Right lobe of liver (tissue), 6 donors: ENCODE results near the gene MUC4. TPM values are rescaled to one million over a fixed set of nuclear protein-coding genes. Genes with fewer than 3 reads are reported as not detected.

Source experiments
- ATAC-seq, 4 donors: fragments of 200-7000 bp; cut with Tn5 transposase; one replicate each; pipeline ENCODE4 v1.9.1; 2020; ENCODE audit warnings: mild to moderate bottlenecking in 4 of 4, moderate library complexity in 4 of 4
- DNase-seq, 3 donors: peaks; one replicate each; pipeline ENCODE4 v3.0.0-alpha.2; 2020
- H3K27ac ChIP-seq, 3 donors: fragments of 200-600 bp; one replicate each; pipeline ENCODE4 v1.8.0; 2022
- H3K27me3 ChIP-seq, 2 donors: fragments of 200-600 bp; one replicate each; pipeline ENCODE4 v1.8.0; 2022
- H3K36me3 ChIP-seq, 4 donors: fragments of 200-600 bp; sonication (generic) in 1 of 4; one replicate each; pipeline versions ENCODE4 v1.5.1 to v1.8.0; 2017 to 2022; ENCODE audit warnings: control low read depth in 1 of 4
- H3K4me1 ChIP-seq, 4 donors: fragments of 200-600 bp; sonication (generic) in 1 of 4; one replicate each; pipeline versions ENCODE4 v1.5.1 to v1.8.0; 2017 to 2022; ENCODE audit warnings: control low read depth in 1 of 4
- H3K4me3 ChIP-seq, 3 donors: fragments of 200-600 bp; one replicate each; pipeline ENCODE4 v1.8.0; 2022
- H3K9me3 ChIP-seq, 4 donors: fragments of 200-600 bp; sonication (generic) in 1 of 4; one replicate each; pipeline versions ENCODE4 v1.5.1 to v1.8.0; 2017 to 2022; ENCODE audit warnings: control low read depth in 1 of 4
- CTCF ChIP-seq, 4 donors: fragments of 200-600 bp in 3 of 4; fragments of 450-650 bp in 1 of 4; IDR thresholded peaks; one replicate each; pipeline versions ENCODE4 v1.5.1 to v1.8.0; 2016 to 2022; ENCODE audit warnings: antibody characterized with exemption in 4 of 4, mild to moderate bottlenecking in 2 of 4
- POLR2A ChIP-seq: fragments of 450-650 bp; IDR thresholded peaks from one replicate; pipeline ENCODE4 v1.6.1; 2017; ENCODE audit warnings: antibody characterized with exemption, mild to moderate bottlenecking
- WGBS: methylation state at CpG from one replicate; pipeline ENCODE4 v1.1.6; 2018; ENCODE audit warnings: low coverage, low lambda C conversion rate; ENCODE audit not compliant: insufficient coverage; ENCODE audit errors: missing lambda C conversion rate; 5-methylcytosine and 5-hydroxymethylcytosine counted together
- intact Hi-C, 2 donors: fragments of 100-400 bp; cut with DNase I; formaldehyde crosslinking; loops; one replicate each; pipeline versions ENCODE4 v1.11.2 to v1.14.1; 2022
- total RNA-seq, 6 experiments: library from RNA; depleted of rRNA in 2 of 6; stranded (reverse); fragments of >200 nt in 2 of 6; fragmentation: NEBNext Ultra II Directional in 3 of 6; extraction: Animal tissue kit (Norgen Biotek cat#: 25700) in 3 of 6; gene quantifications; one replicate each; pipeline versions ENCODE4 v1.1.0 to v1.2.4, GENCODE V29; 2016 to 2023
- donor health status: DM: no; HTN: yes; CAD: no.
- donor health status: DM: no; HTN: no; CAD: no.
- donor health status: DM: no; HTN: no; CAD: no.
- donor health status: DM: no; HTN: yes; CAD: no.
- donor health status: DM: no; HTN: yes; CAD: no.

MUC4 gene
- total RNA-seq, 6 experiments from 2014 or later = 0.07 to 0.20 TPM; not detected in 4

GRCh38 chr3:195853036-195853435 is 41.3 kb upstream of the MUC4 start:
- peak overlapping the region; percentile 51 to 71 (median 66) for H3K27ac ChIP-seq
- no peak for DNase-seq
- peaks cover 0 to 23% (median 9%) of the 10 kb centered on the region in 4 donors for H3K4me1 ChIP-seq
- no peaks in the 10 kb centered on the region for H3K36me3 ChIP-seq
- no peak overlapping the region for H3K4me3 ChIP-seq
- TF ChIP-seq POLR2A (no peak), CTCF (IDR thresholded peaks at IDR 0.05) (no peak)
- 93% methylated on average over 2 of the region's 20 CpGs for WGBS
- no peaks in the 10 kb centered on the region for H3K27me3 ChIP-seq
- intact Hi-C loops = no loop called here
- no peak for ATAC-seq
- H3K9me3 ChIP-seq = no peaks in the 10 kb centered on the region

GRCh38 chr3:195850857-195851543 is 39.3 kb upstream of the MUC4 start:
- peak overlapping the region in 1 of 3 donors; percentile 13 for H3K4me3 ChIP-seq
- TF ChIP-seq POLR2A (no peak), CTCF (IDR thresholded peaks at IDR 0.05) (peak; percentile 100)
- H3K27me3 ChIP-seq = no peaks in the 10 kb centered on the region
- ATAC-seq (peak; percentile 79 to 90 (median 85)), DNase-seq (peak; percentile 77 to 90 (median 80))
- peaks cover 0 to 31% (median 9%) of the 10 kb centered on the region in 4 donors for H3K4me1 ChIP-seq
- H3K9me3 ChIP-seq = no peaks in the 10 kb centered on the region
- 13% methylated on average over 23 of the region's 31 CpGs for WGBS
- H3K36me3 ChIP-seq = no peaks in the 10 kb centered on the region
- H3K27ac ChIP-seq = peak overlapping the region in 2 of 3 donors; percentile 66 to 71
- intact Hi-C loops = no loop called here

GRCh38 chr3:195849322-195850074 is 37.8 kb upstream of the MUC4 start:
- peaks cover 0 to 31% (median 9%) of the 10 kb centered on the region in 4 donors for H3K4me1 ChIP-seq
- H3K27ac ChIP-seq = no peak overlapping the region
- H3K36me3 ChIP-seq = no peaks in the 10 kb centered on the region
- peak in 1 of 3 donors; percentile 62 for DNase-seq
- H3K4me3 ChIP-seq = no peak overlapping the region
- WGBS = 90% methylated on average over 5 of the region's 53 CpGs
- no peaks in the 10 kb centered on the region for H3K27me3 ChIP-seq
- intact Hi-C loops = no loop called here
- TF ChIP-seq CTCF (IDR thresholded peaks at IDR 0.05) = peak in 2 of 4 donors; percentile 56 to 61
- TF ChIP-seq POLR2A = no peak
- no peaks in the 10 kb centered on the region for H3K9me3 ChIP-seq
- peak in 2 of 4 donors; percentile 9 to 58 for ATAC-seq

GRCh38 chr3:195847055-195847950 is 35.6 kb upstream of the MUC4 start:
- Histone ChIP-seq H3K27ac (peak overlapping the region in 1 of 3 donors; percentile 73), H3K4me3 (no peak overlapping the region), H3K4me1 (peaks cover 0 to 23% (median 6%) of the 10 kb centered on the region in 4 donors), H3K36me3 (no peaks in the 10 kb centered on the region), H3K27me3 (no peaks in the 10 kb centered on the region), H3K9me3 (no peaks in the 10 kb centered on the region)
- peak in 1 of 4 donors; percentile 3 for TF ChIP-seq CTCF (IDR thresholded peaks at IDR 0.05)
- TF ChIP-seq POLR2A = no peak
- DNase-seq = peak; percentile 85 to 89 (median 87)
- ATAC-seq = peak; percentile 74 to 85 (median 82)
- 36% methylated on average over 5 of the region's 24 CpGs for WGBS
- intact Hi-C loops = no loop called here
